HG02623 (cell line): Measurements from ENCODE around the gene MAGEA3.
"Not testable (repeated sequence)": the region's sequence is repeated elsewhere in the genome, so short reads cannot be mapped to it uniquely, and the experiment has no call there.

Experiments
- ATAC-seq: cut with Tn5 transposase; IDR thresholded peaks from one replicate; pipeline ENCODE4 v1.9.1; 2021; ENCODE audit warnings: moderate library complexity; ENCODE audit not compliant: unreplicated experiment

Gene MAGEA3

GRCh38 chrX:152735860-152736511 lies 37.4 kb downstream of the MAGEA3 start:
- ATAC-seq: no peak

GRCh38 chrX:152736528-152736927 lies 37.9 kb downstream of the MAGEA3 start:
- not testable (repeated sequence) for ATAC-seq

GRCh38 chrX:152738560-152738959 lies 40.0 kb downstream of the MAGEA3 start:
- ATAC-seq: no peak
